Aortic smooth muscle cell (primary cell): ENCODE data around the gene RPL23. TPM values are rescaled to one million over a fixed set of nuclear protein-coding genes. Genes with fewer than 3 reads are reported as not detected.

Experiments used
- total RNA-seq: library from RNA; depleted of rRNA; stranded (reverse); fragments of >200 nt; gene quantifications from 2 replicates; pipeline ENCODE4 v1.2.3, GENCODE V29; 2014

RPL23 gene
- total RNA-seq: 2,333 and 2,606 TPM in 2 replicates

GRCh38 chr17:38853292-38854219, at the start of gene RPL23:
RPL23 (minus strand) TSS chr17:38853721; CDS start chr17:38853710, 11 bp downstream.

GRCh38 chr17:38869526-38870258, 16.2 kb upstream of the RPL23 start, which contains the start of gene LASP1:
LASP1 (plus strand) TSS chr17:38870058; CDS start chr17:38870190, 132 bp downstream.

GRCh38 chr17:38824899-38825761, 28.4 kb downstream of the RPL23 start, which contains the start of gene CWC25:
CWC25 (minus strand) TSS chr17:38825321; CDS start chr17:38825183, 138 bp downstream.

GRCh38 chr17:38799501-38800236, 53.9 kb downstream of the RPL23 start, which contains the start of gene PIP4K2B:
PIP4K2B (minus strand) TSS chr17:38799556; CDS start chr17:38799424, 132 bp downstream.

Other genes with a start within 250 kb of the RPL23 start
- under 0.01 TPM in 1 of 2 replicates, not detected in the other for gene SRCIN1, start 247.8 kb downstream of the RPL23 start, total RNA-seq
- 0.26 and 0.37 TPM in 2 replicates for gene EPOP, start 178.8 kb downstream of the RPL23 start, total RNA-seq
- gene MLLT6, start 148.4 kb downstream of the RPL23 start, total RNA-seq: 21.5 and 23.0 TPM in 2 replicates
- 4.0 and 5.8 TPM in 2 replicates for gene CISD3, start 123.4 kb downstream of the RPL23 start, total RNA-seq
- 4.1 and 5.6 TPM in 2 replicates for gene PCGF2, start 105.4 kb downstream of the RPL23 start, total RNA-seq
- gene PSMB3, start 101.0 kb downstream of the RPL23 start, total RNA-seq: 362 and 442 TPM in 2 replicates
- 49.9 and 57.6 TPM in 2 replicates for gene PIP4K2B, start 54.2 kb downstream of the RPL23 start, total RNA-seq
- 10.1 and 10.6 TPM in 2 replicates for gene CWC25, start 28.4 kb downstream of the RPL23 start, total RNA-seq
- gene LASP1, start 16.3 kb upstream of the RPL23 start, total RNA-seq: 88.5 and 114 TPM in 2 replicates
- under 0.01 TPM in 1 of 2 replicates, not detected in the other for gene FBXO47, start 113.7 kb upstream of the RPL23 start, total RNA-seq